Breast epithelium (tissue), 3 donors: Measurements from ENCODE around the gene ZDHHC21.

Experiments
- POLR2A ChIP-seq: fragments of 450-650 bp; IDR thresholded peaks from one replicate; pipeline ENCODE4 v1.6.1; 2016; ENCODE audit warnings: antibody characterized with exemption, mild to moderate bottlenecking, moderate library complexity
- TF ChIP-seq, protein P1 (sequence below), 3 donors: fragments of 450-650 bp; IDR thresholded peaks; one replicate each; pipeline ENCODE4 v1.5.1; 2016 to 2017; ENCODE audit warnings: antibody characterized with exemption in 3 of 3, mild to moderate bottlenecking in 3 of 3, moderate library complexity in 3 of 3

DNA sequence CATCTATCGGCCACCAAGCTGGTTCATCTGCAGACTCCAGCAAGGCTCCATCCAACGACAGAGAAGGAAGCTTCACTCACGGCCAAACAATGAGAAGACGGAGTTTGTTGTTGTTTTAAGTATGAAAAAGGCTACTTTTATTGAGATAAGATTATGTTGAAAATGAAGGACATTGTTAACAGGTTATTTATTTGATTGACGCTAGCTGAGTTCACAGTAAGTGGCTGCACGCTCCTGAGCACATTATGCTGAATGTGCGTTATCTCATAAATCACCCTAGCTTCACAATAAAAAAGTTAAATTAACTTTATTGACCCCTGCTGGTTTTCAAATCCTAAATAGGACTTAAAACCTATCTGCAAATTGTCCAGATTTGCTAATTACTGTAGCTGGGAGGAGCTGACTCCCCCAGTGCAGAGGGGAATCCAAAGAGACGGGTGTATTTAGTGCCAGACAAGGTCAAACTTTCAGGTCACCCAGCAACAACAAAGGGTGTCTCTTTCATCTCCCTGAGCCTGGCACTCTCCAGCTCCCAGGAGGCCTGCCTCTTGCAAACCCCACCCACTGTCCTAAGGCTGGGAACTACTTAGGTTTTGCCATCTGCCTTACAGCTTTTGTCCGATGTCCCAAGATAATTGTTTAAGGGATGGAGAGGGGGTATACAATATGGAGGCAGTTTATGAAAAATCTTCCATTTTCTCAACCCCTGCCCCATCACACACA lies 129.2 kb downstream of the ZDHHC21 start:
- TF ChIP-seq, protein P1, sequence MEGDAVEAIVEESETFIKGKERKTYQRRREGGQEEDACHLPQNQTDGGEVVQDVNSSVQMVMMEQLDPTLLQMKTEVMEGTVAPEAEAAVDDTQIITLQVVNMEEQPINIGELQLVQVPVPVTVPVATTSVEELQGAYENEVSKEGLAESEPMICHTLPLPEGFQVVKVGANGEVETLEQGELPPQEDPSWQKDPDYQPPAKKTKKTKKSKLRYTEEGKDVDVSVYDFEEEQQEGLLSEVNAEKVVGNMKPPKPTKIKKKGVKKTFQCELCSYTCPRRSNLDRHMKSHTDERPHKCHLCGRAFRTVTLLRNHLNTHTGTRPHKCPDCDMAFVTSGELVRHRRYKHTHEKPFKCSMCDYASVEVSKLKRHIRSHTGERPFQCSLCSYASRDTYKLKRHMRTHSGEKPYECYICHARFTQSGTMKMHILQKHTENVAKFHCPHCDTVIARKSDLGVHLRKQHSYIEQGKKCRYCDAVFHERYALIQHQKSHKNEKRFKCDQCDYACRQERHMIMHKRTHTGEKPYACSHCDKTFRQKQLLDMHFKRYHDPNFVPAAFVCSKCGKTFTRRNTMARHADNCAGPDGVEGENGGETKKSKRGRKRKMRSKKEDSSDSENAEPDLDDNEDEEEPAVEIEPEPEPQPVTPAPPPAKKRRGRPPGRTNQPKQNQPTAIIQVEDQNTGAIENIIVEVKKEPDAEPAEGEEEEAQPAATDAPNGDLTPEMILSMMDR (IDR thresholded peaks at IDR 0.05), result no peak
- no peak for TF ChIP-seq POLR2A
